Stimulated activated CD4-positive, alpha-beta T cell treated with anti-CD3 and anti-CD28 coated beads, Interleukin-15, amount 100 ng/mL, for 48 hours (primary cell): ENCODE results near the gene SAT1.
"Not testable (repeated sequence)": the region's sequence is repeated elsewhere in the genome, so short reads cannot be mapped to it uniquely, and the experiment has no call there.

Source experiments
- DNase-seq, 2 donors: peaks; one replicate each; pipeline ENCODE4 v3.0.0-alpha.2; 2020; ENCODE audit warnings: low read depth in 2 of 2

Gene SAT1

DNA sequence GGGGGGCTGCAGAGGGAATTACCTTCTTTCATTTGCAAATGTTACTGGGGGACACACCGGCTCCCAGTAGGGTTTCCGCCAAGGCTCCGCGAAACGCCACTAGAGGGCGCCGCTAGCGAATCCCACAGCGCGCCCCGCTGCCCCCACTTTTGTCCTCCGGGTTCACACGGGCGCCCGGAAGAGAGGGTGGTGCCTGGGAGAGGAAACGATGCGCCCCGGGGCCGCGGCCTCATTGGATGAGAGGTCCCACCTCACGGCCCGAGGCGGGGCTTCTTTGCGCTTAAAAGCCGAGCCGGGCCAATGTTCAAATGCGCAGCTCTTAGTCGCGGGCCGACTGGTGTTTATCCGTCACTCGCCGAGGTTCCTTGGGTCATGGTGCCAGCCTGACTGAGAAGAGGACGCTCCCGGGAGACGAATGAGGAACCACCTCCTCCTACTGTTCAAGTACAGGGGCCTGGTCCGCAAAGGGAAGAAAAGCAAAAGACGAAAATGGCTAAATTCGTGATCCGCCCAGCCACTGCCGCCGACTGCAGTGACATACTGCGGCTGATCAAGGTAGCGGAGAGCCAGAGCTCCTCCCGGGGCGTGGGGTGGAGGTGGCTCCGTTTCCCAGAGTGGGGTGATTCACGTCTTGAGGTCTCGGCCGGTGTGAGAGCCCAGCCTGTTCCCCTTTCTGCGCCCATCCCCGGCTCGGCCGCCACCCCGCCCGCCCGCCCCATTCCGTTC lies at the start of gene SAT1:
SAT1 (plus strand) TSS at position 311 of the 726 bp plus-strand sequence; CDS start at position 490, 179 bp downstream.
- peak; percentile 89 to 91 for DNase-seq

DNA sequence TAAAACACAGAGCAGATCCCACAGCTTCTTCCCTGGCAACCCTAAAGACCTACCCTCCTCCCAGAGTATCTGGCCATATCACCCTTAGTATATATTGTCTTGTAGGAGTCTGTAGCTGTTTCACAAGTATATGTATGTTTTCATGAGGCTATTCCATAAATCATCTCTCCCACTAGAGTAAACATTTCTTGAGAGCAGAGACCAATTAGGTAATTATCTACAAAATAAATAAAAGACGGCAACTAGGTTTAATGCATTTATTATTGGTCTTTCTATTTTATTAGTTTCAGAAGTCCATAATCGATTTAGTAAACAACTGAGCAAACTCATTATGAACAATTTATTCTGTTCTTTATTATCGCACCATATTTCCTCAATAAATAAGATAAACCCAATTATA lies 46.9 kb upstream of the SAT1 start:
- no peak for DNase-seq

DNA sequence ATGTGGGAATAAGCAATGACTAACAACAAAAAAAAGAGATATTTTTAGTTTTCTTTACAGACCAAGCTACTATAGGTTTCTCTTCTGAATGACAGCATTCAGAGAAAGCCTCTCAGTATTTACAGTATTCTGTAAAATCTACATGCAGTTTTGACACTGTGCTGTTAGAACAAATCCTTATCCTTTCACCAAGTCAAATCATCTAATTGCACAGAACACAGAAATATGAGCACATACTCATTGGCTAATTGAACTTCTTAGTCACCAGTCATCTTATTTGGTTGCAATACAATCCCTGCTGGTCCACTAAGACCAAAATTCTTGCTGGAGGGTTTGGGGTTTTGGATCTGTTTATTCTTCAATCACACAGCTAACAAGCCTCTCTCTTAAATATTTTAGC lies 45.6 kb upstream of the SAT1 start:
- DNase-seq = no peak

DNA sequence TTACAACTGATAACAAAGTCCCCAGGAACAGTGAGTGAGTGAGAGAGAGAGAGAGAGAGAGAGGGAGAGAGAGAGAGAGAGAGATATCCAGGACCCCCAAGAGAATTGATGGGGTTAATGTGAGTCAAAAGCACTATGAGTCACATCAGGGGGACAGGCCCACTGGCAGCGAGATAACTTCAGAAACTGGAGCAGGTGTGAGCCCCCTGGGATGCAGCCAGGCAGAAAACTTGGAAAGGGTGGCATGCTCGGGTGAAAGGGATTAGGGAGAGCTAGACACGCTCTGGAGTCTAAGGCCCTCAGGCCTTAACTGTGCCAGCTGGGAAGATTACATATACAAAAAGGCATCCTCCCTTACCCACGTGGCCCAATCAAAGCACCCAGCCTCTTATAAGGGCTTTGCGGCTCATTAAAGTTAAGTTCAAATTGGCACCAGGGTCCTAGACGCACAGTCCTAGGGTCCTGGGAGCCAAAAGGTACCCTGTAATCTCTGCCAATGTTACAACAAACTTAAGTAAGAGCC lies 40.7 kb upstream of the SAT1 start:
- DNase-seq = no peak

DNA sequence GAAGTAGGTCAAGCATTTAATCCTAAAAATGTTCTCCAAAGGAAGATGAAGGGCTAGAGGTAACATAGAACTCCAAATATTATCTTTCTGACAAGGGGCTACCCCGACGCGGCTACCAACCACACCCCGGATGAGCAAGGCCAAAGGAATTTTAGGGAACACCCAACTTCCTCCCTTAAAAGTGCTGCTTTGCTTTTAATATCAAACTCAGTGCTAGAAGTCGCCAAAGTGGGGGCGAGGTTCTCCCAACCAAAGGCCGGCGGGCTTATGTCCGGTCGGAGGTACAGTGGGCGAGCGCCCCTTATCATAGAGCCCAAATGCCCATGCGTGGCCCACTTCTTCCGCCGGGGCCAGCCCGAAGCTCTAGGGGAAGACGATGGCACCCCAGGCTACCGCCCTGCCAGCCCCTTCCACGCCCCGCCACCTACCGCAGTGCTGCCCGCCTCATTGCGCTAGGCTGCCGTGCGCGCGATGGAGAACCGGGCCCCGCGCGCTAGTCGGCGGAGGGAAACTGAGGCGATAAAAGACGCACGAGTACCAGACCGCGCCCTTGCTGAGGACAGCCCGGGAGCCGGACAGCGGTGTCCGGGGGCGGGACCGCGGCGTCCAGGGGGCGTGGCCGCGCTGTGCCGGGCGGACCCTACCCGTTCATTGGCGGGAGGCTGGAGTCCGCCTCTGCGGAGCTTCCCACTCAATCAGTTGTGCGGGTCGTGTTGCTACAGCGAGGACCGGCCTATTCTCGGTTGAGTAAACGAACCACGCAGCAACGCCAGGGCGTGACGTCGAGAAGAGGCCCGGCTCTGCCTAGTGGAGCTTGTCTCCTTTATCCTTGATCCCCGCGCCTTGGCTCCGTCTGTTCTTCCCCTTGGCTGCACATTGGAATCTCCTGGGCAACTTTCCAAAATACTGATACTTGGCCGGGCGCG lies 40.0 kb upstream of the SAT1 start, which contains the start of gene ACOT9:
ACOT9 (minus strand) TSS at position 580 of the 926 bp plus-strand sequence; CDS start at position 448, 132 bp downstream.
- DNase-seq = peak; percentile 58 to 70

DNA sequence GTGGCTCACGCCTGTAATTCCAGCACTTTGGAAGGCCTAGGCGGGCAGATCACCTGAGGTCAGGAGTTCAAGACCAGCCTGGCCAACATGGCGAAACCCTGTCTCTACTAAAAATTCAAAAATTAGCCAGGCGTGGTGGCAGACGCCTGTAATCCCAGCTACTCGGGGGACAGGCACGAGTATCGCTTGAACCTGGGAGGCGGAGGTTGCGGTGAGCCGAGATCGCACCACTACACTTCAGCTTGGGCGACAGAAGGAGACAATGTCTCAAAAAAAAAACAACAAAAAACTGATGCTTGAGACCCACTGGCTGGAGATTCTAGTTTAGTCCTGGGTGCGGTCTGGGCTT lies 39.4 kb upstream of the SAT1 start:
- not testable (repeated sequence) for DNase-seq

DNA sequence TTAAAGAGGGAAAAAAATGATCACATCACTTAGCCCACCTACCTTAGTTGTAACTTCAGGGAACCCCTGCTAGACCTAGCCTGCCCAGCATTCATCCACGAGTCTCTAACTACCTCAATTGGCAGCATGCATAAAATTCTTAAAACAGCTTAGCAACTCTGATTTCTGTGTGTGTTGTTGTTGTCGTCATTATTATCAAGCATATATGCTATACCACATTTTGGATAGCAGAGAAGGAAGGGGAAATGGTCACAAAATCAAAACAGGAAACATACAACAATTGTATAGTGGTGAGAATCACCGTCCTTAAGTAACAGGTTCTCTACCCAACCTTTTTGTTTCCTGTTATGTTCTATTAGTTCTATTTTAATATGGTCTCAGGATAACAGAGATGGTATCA lies 37.2 kb upstream of the SAT1 start:
- DNase-seq = no peak

DNA sequence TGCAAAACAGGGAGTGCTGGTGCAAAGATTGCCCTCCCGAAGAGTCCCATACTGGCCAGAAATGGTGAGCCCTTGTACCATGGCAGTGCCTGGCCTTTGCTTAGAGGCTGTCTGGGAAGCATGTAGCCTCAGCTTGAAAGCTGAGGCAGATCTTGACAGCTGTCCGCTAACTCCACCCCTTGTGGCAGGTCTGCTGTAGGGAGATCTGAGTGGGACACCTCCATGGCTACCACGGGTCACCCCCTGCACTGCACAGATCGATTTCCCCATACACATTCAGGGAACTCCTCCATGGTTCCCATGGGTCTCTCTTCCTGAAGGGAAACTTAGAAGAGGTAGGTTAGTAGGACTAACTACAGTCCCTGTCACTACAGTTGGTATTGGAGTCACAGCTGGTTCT lies 33.8 kb upstream of the SAT1 start:
- DNase-seq = no peak

DNA sequence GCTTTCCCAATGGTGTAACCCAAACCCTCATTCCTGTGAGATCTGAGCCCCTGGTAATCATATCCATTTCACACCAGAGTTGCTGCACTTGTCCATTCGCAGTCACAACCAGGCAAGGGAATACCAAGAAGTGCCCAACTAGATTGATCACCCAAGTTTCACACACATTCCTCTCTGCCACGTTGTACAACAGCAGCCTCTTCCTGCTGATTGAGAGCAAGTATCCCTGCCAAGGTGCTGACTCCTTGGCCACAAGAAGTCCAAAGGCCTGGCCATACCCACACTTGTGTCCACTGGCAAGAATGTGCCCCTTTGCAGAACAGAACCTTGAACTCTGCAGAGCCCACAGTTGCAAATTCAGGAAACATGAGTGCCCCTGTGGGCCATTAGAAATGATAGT lies 33.4 kb upstream of the SAT1 start:
- DNase-seq = no peak

DNA sequence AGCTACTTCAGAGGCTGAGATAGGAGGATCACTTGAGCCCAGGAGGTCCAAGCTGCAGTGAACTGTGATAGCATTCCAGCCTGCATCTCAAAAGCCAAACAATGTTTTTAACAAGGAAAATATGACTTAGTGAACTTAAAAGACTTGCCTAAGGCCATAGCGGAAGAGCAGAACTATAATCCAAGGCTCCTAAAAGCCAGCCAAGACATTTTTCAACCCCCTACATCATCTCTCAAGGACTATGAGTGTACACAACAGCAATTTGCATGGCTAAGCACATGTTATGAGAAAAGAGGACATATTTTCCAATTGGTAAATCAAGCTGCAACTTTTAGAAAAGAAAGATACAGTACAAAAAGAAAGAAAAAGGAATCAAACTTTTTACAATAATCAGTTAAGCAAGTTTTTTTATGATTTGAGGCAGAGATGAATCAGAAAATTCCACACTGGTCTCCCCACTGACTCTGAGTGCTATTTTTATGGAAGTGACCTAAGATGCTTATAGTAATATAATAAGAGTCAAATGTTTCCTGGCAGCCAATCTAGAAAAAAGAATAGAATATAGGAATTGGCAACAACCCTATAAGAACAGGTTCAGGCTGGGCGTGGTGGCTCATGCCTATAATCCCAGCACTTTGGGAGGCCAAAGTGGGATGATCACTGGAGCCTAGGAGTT lies 30.1 kb upstream of the SAT1 start:
- no peak for DNase-seq

DNA sequence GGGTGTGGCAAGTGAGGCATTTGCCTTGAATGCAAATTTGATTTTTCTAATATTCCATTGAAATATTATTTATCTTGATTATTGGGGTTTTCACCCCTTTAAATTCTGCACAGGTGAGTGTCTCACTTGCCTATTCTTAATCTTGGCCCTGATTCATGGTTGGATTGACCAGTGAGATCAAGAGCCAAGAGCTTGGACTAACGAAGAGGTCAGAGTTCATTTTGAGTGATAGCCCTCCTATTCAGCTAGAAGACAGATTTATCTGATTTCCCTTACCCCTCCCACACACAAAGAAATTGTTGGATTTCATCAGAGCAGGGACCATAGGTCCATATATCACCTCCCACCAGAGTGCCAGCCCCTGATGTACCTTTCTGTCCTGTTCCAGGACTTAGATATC lies 28.3 kb upstream of the SAT1 start:
- DNase-seq = no peak

DNA sequence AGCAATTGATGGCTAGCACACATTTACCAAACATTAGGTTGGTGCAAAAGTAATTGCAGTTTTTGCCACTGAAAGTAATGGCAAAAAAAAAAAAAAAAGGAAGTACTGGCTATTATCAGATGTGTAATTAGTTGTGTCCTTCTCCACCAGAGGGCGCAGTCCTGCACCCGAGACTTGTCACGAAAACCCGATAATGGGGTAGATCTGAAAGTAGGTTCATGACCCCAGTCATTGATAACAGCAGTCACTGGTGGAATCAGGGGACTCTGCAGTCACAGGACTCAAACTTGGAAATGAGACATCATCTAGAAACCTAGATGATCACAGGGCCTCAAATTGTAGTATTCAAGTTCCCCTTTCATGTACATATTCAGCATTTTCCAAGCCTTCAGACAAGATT lies 26.8 kb upstream of the SAT1 start:
- peak; percentile 33 to 48 for DNase-seq

DNA sequence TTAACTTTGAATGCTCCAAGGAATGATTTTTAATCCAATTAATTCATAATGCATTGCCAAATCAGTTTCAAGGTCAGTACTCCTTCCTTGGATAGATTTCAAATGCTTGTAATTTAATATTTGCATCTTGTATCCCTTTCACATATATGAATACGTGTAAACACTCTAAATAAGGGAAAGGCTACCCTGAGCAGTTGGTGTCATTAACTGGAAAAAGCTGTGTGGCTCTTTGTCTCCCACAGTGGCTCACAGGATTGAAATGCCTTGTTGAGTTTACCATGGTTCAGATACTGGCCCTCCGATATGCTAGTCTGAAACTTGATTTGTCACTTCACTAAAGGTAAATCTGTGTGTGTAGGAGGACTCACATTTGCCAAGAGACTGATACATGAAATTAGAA lies 23.2 kb upstream of the SAT1 start:
- DNase-seq = no peak

DNA sequence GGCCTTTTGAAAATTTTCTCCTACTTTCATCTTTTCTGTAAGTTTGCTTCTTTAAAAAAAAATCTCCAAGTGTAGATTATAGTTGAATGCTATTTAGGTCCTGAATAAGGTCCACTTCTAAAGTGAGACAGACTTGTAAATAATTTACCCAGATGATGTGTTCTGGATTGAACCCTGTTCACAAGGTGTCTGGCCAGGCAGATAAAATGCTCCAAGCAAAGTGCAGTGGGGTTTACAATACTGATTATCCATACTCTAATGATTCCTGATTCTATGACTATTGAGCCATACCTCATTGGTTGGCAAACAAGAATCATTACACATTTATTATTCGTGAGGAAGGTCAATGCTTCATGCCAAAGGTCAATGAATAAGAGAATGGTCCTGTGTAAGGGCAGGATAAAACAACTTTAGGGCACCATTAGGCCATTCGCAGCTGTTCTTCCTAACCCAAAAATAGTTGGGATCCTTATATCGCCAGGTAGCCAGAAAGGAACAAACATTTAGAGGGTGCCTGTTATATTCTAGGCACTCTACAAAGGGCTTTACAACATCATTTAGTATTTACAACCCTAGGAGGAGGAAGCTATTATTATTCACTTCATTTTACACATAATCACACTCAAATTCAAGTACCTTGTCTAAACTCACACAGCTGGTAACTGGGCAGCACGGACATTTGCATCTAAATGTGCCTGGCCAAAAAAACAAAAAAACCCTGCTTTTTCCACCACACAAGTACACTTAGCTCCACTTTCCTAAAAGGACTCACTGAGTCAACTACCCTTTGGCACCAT lies 18.6 kb upstream of the SAT1 start:
- no peak for DNase-seq

DNA sequence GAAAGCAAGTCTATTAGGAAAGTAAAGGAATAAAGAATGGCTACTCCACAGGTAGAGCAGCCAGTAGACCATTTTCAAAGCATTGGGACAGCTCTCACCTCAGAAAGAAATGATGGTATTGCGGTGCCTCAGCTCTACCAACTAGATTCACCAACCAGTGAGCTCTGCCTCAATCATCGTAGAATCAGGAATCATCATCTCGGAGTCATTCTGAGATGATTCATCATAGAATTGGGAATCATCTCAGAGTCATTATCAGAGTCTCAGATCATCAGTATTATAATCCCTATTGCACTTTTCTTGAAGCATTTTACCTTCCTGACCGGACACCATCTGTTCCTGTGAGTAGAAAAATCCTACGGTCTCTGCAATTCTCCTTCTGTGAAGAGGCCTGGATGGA lies 17.5 kb upstream of the SAT1 start:
- no peak for DNase-seq

DNA sequence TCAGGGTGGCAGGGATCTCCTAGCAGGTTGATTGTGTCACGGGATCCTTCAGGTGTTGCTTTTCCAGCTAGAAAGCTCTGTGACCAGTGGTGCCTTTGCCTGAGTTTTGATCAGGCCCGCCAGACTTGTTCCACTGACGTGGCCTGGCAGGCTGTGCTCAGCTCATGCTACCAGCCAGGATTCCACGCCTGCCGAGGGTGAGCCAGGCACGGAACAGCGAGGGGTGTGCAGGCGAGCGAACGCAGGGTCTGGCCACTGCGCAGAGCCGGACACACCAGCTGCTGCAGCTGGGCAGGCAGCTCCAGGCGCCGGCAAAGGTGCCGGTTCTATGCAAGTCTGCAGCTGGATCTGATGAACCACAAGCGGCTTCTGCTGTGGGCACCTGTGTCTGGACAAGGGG lies 17.1 kb upstream of the SAT1 start:
- no peak for DNase-seq

DNA sequence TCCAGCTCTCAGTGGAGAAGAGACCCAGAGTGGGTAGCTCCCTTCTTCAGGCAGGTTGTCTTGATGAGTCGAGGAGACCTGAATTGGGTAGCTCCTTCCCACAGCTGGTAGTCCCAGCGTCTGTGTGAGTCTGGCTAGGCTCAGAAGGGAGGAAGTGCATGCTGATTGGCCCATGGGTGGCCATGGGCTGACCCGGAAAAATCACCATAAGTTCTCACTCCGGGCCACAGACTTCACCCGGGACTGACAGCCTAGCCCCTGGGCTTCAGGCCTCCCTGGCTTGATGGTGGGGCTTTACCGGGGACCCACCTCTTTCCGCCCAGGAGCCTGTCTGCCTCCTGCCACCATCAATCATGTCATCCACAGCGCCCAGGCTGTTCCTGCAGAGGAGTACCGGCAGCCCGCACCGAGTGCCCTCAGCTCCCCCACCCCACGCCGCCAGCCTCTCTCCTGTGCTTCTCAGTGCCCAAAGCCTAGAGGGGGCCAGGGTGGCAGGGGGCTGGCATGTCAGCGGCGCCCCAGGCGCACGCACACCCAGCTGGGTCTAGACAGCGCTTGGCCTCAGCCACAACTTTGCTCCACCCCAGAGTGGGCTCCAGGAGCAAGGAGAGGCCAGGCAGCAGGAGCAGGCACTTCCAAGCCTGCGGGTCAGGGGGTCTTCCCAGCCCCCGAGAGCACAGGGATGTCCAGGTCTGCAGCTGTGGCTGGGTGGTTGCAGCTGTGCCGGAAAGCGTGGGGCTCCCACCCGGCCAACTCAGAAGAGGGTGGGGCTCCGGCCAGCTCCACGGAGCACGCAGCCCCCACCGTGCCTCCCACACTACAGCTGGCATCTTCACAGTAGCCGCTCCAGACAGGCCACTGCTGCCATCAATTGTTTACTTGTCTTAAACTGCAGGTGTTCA lies 16.1 kb upstream of the SAT1 start:
- DNase-seq = no peak

DNA sequence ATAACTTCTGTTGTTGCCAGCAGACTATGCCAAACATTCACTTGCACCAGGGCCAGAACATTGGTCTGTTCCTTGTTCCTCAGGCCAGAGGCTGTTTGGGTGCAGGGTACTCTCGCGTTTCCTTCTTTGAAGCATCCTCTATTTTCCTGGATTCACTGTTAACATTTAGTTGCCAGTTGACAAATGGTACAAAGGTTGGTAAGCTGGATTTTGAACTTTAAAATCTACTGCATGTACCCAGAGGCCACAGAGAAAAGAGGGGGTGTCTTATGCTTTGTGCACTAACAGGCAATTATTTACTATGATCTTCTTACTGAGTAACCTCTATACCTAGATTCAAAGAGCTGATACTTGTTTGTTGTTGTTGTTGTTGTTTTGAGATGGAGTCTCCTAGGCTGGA lies 12.8 kb upstream of the SAT1 start:
- DNase-seq = no peak

DNA sequence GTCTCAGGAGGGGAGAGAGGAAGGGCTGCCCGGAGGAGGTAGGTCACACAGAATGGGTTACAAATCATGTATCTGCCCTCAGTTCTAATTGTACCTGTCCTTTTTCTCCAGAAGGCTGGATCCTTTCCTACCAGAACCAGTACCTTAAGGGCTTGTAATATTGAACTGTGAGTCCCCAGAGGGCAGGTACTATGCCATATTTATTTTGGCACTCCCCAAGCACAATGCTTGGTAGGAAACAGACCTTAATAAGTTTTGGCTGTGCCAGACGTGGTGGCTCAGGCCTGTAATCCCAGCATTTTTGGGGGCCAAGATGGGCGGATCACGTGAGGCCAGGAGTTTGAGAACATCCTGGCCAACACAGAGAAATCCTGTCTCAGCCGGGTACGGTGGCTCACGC lies 11.9 kb upstream of the SAT1 start:
- not testable (repeated sequence) for DNase-seq

DNA sequence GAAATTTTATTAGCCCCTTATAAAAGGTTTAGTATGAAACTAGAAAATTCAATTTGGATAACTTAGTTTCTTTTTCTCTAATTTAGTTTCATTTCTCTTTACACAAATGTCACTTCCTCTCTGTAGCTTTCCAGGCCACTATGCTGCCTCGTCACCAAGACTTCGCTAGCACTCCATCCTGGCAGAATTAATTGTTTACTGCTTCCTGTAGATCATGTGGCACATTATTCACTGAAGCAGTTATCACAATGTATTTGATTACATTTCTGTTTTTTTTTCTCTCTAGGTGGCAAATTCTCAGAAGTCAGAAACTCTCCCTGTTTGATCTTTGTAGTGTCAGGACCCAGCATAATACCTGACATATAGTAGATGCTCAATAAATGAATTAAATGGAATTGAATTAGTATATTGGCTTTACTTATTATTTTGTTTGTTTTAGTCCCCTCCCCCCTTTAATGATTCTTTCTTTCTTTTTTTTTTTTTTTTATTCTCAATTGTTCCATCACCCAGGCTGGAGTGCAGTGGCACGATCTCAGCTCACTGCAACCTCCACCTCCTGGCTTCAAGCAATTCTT lies 9.3 kb upstream of the SAT1 start:
- DNase-seq = no peak
